ENCODE data around the gene CPHXL2. TPM values are rescaled to one million over a fixed set of nuclear protein-coding genes. Genes with fewer than 3 reads are reported as not detected.
A peak's percentile ranks its signal among the peaks of the same experiment; 100 is the strongest.

CPHXL2 gene
- total RNA-seq, 1 donor from 2014 or later = not detected

DNA sequence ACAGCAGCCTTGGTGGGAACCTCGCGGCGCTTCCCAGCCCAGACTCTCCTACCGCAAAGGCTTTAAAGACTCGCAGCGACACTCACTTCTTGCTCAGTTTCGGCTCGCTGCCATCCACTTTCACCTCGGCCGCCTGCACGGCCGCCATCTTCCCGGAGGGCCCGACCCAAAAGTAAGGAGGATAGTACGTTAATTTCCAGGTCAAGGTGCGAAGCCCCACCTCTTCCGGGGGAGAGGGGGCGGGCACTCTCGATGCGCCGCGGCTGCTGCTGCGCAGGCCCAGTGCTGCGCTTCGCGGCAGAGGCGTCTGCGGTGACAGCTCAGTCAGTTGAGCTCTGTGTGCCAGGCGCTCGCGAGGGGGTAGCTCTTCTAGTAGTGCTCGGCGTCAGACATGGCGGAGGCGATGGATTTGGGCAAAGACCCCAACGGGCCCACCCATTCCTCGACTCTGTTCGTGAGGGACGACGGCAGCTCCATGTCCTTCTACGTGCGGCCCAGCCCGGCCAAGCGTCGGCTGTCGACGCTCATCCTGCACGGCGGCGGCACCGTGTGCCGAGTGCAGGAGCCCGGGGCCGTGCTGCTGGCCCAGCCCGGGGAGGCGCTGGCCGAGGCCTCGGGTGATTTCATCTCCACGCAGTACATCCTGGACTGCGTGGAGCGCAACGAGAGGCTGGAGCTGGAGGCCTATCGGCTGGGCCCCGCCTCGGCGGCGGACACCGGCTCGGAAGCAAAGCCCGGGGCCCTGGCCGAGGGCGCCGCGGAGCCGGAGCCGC lies 29.1 kb downstream of the CPHXL2 start, which contains the start of the genes KARS1 and TERF2IP:
Gene KARS1, minus strand, starts transcription at position 174 of the 773 bp plus-strand sequence. Its CDS starts 26 bp downstream, at position 148.
Gene TERF2IP, plus strand, starts transcription at position 282 of the 773 bp plus-strand sequence. Its CDS starts 110 bp downstream, at position 392.
- Mint-ChIP-seq H3K4me3 (peak within 1 kb of the TSS; percentile 100), H3K27me3 (no peaks in the 10 kb centered on the region), H3K4me1 (peaks cover 65% of the 10 kb centered on the region), H3K36me3 (ENCODE audit: low read depth) (peaks cover 55% of the 10 kb centered on the region), H3K27ac (peak within 1 kb of the TSS; percentile 98), H3K9me3 (no peaks in the 10 kb centered on the region)
- TF ChIP-seq, protein P1, sequence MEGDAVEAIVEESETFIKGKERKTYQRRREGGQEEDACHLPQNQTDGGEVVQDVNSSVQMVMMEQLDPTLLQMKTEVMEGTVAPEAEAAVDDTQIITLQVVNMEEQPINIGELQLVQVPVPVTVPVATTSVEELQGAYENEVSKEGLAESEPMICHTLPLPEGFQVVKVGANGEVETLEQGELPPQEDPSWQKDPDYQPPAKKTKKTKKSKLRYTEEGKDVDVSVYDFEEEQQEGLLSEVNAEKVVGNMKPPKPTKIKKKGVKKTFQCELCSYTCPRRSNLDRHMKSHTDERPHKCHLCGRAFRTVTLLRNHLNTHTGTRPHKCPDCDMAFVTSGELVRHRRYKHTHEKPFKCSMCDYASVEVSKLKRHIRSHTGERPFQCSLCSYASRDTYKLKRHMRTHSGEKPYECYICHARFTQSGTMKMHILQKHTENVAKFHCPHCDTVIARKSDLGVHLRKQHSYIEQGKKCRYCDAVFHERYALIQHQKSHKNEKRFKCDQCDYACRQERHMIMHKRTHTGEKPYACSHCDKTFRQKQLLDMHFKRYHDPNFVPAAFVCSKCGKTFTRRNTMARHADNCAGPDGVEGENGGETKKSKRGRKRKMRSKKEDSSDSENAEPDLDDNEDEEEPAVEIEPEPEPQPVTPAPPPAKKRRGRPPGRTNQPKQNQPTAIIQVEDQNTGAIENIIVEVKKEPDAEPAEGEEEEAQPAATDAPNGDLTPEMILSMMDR (IDR thresholded peaks at IDR 0.05) = no peak
- peak; percentile 86 for ATAC-seq (ENCODE audit: low read depth)
- peak; percentile 92 for DNase-seq
- CTCF ChIA-PET = interaction anchor here (0.9 to 2.9 kb wide), 7 partner anchors 25 to 537 kb away, joined by 3 to 11 read pairs (median 4); partner anchors contain the start of genes ADAT1 and TMEM170A
- intact Hi-C loops (cut with micrococcal nuclease) = loop anchor here (1.0 to 5.0 kb wide), 13 partner anchors 24 to 1565 kb away; partner anchors contain the start of genes ADAT1, CFDP1, GABARAPL2 and MON1B
- POLR2A ChIA-PET = interaction anchor here (0.6 to 4.7 kb wide), 20 partner anchors 12 to 1544 kb away, joined by 3 to 95 read pairs (median 4); partner anchors contain the start of genes ADAT1, CFDP1, CHST6 and GABARAPL2

DNA sequence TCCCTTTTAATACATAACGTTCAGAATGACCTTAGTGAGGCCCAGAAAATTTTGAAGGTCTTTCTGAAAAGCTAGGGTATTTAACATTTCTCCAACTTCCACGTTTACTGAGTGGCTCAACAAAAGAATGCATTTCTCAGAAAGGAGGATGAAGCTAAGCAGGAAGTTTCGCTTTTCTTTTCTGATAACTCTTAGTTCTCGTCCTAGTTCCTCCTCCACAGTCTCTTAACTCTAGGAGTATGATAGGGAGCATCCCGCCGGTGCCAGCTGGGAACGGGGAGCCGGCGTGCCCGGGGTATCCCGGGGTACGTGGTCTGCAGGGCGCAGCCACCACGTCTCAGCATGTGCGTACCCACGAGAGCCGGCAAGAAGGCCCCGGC lies 29.7 kb downstream of the CPHXL2 start:
- Mint-ChIP-seq H3K9me3 (no peaks in the 10 kb centered on the region), H3K4me3 (peak overlapping the region; percentile 100), H3K27ac (peak overlapping the region; percentile 98), H3K4me1 (peaks cover 61% of the 10 kb centered on the region), H3K36me3 (ENCODE audit: low read depth) (peaks cover 61% of the 10 kb centered on the region), H3K27me3 (no peaks in the 10 kb centered on the region)
- TF ChIP-seq, protein P1 (IDR thresholded peaks at IDR 0.05) = no peak
- DNase-seq (no peak), ATAC-seq (ENCODE audit: low read depth) (peak; percentile 9)
- ChIA-PET POLR2A (interaction anchor here (0.6 to 4.7 kb wide), 16 partner anchors 16 to 1544 kb away, joined by 3 to 95 read pairs (median 5); partner anchors contain the start of genes ADAT1, CFDP1, CHST6 and GABARAPL2), CTCF (interaction anchor here (0.6 to 2.9 kb wide), 5 partner anchors 24 to 1058 kb away, joined by 3 to 11 read pairs (median 4); partner anchors contain the start of gene ADAT1)
- intact Hi-C loops (cut with micrococcal nuclease) = loop anchor here (1.0 to 5.0 kb wide), 11 partner anchors 24 to 1565 kb away; partner anchors contain the start of genes ADAT1, CFDP1, GABARAPL2 and MON1B

DNA sequence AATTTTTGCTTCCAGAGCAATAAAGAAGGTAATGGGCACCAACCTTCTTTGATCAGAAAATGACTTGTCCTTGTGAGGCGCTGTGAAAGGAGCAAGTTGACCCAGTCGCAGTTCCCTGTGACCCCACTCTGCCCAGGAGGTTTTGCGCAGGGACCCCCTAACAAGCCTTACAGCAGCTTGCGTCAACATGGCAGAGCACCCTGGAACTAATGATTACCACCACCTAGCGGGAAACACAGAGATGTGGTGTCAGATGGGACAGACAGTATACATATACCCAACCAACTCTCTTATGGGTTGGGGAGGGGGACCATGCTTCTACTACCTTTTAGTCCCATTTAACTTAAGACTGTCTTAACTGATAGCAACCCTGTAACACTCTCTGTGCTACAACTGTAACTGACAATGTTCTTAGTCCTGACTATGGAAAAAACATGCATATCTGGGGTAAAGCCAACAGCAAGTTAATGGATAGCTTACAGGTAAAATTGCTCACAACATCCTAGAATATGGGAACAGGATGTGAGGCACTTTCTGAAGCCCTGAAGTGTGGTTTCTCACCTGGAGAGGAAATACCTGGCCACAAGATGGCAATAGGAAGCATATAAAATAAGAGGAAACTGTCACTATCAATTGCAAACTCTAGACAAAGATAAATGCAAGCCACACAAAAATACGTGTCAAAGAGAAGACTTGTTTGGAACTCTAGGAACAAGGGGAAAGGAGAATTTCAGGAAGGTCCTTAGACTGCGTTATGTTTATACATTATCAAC lies 32.4 kb downstream of the CPHXL2 start:
- ChIA-PET POLR2A (no interaction called here), CTCF (interaction anchor here (1.3 kb wide), 1 partner anchor 120 kb away, joined by 3 read pairs; no protein-coding TSS in a partner anchor)
- Mint-ChIP-seq H3K9me3 (no peaks in the 10 kb centered on the region), H3K36me3 (ENCODE audit: low read depth) (peaks cover 79% of the 10 kb centered on the region), H3K4me1 (peaks cover 35% of the 10 kb centered on the region), H3K4me3 (peak overlapping the region; percentile 5), H3K27me3 (no peaks in the 10 kb centered on the region), H3K27ac (no peak overlapping the region)
- TF ChIP-seq, protein P1 (IDR thresholded peaks at IDR 0.05) = no peak
- DNase-seq = no peak
- no peak for ATAC-seq (ENCODE audit: low read depth)
- intact Hi-C loops (cut with micrococcal nuclease) = loop anchor here (5.0 kb wide), 2 partner anchors 947 to 1568 kb away; no protein-coding TSS in a partner anchor

DNA sequence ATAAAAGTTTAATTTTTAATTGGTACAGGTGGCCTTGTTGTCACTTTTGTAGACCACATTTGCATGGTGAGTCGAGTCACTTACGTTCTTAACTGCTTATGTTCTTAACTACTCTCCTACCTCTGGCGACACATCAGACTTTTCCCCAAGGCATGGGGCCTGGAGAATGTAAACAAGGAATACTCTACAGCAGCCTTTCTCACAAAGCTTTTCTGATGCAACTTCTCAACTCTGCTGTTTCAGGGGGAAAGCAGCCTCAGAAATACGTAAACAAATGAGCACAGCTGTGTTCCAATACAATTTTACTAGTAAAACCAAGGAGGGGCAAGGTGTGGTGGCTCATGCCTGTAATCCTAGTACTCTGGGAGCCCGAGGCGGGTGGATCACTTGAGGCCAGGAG lies 36.2 kb downstream of the CPHXL2 start:
- Mint-ChIP-seq H3K27me3 (no peaks in the 10 kb centered on the region), H3K27ac (no peak overlapping the region), H3K36me3 (ENCODE audit: low read depth) (peaks cover 92% of the 10 kb centered on the region), H3K9me3 (no peaks in the 10 kb centered on the region), H3K4me1 (peaks cover 17% of the 10 kb centered on the region), H3K4me3 (no peak overlapping the region)
- no peak for DNase-seq
- intact Hi-C loops (cut with micrococcal nuclease) = no loop called here
- POLR2A ChIA-PET = interaction anchor here (1.8 kb wide), 1 partner anchor 18 kb away, joined by 10 read pairs; the partner anchor contains the start of gene ADAT1
- TF ChIP-seq, protein P1 (IDR thresholded peaks at IDR 0.05) = no peak
- ATAC-seq (ENCODE audit: low read depth) = no peak
- CTCF ChIA-PET = no interaction called here
